K562 (cell line): ENCODE data around the gene CD52. TPM values are rescaled to one million over a fixed set of nuclear protein-coding genes. Genes with fewer than 3 reads are reported as not detected.
A peak's percentile ranks its signal among the peaks of the same experiment; 100 is the strongest.

Experiments
- BCL6 ChIP-seq: fragments of 250-450 bp; sonication (Bioruptor Pico); IDR thresholded peaks from 2 replicates; pipeline ENCODE4 v1.4.0; 2020
- CHD7 ChIP-seq: fragments of 200-600 bp; sonication (generic); IDR thresholded peaks from one replicate; pipeline ENCODE4 v1.6.1; 2012; ENCODE audit warnings: mild to moderate bottlenecking, low read depth, low read length, inconsistent platforms
- DNMT1 ChIP-seq: fragments of 450-650 bp; IDR thresholded peaks from 2 replicates; pipeline ENCODE4 v1.6.1; 2016; ENCODE audit warnings: antibody characterized with exemption, mild to moderate bottlenecking
- ZBTB2 ChIP-seq: fragments of 450-650 bp; IDR thresholded peaks from 2 replicates; pipeline ENCODE4 v1.6.1; 2016; ENCODE audit warnings: antibody characterized with exemption
- ZNF445 ChIP-seq: fragments of 250-450 bp; sonication (Bioruptor Pico); IDR thresholded peaks from 2 replicates; pipeline ENCODE4 v1.4.0; 2020; ENCODE audit warnings: low read depth, mild to moderate bottlenecking, moderate library complexity
- polyA plus RNA-seq, 8 experiments: library from polyadenylated mRNA; depleted of rRNA in 4 of 8; stranded (reverse) in 5 of 8; unstranded in 3 of 8; fragments of >200 nt; fragmentation: Nextera tagmentation in 2 of 8; fragmentation: Illumina TruSeq in 1 of 8; extraction: Ambion mirVana in 2 of 8; extraction: Trizol in 1 of 8; gene quantifications; 2 replicates each; pipeline versions ENCODE4 v1.2.1 to v1.2.3, GENCODE V29; 2011 to 2014; ENCODE audit warnings: inconsistent platforms in 1 of 8, missing spikeins in 1 of 8
- total RNA-seq, 7 experiments: library from RNA; depleted of rRNA in 6 of 7; stranded (reverse); fragments of >200 nt in 6 of 7; fragmentation: Illumina TruSeq in 2 of 7; extraction: Trizol in 2 of 7; gene quantifications; 2 replicates each; pipeline versions ENCODE4 v1.2.1 to v1.2.3, GENCODE V29; 2011 to 2021; ENCODE audit warnings: low replicate concordance in 1 of 7
- TF ChIP-seq, protein P1 (sequence below): sonication (generic); formaldehyde crosslinking; IDR thresholded peaks from 2 replicates; pipeline ENCODE4 v1.8.1; 2023; ENCODE audit warnings: mild to moderate bottlenecking, missing genetic modification reagents
- TF ChIP-seq, protein P2 (sequence below): fragments of 450-650 bp; formaldehyde crosslinking; IDR thresholded peaks from 2 replicates; pipeline ENCODE4 v1.4.0; 2020; ENCODE audit warnings: mild to moderate bottlenecking
- TF ChIP-seq, protein P3 (sequence below): fragments of 450-650 bp; formaldehyde crosslinking; conservative IDR thresholded peaks from 2 replicates; pipeline ENCODE4 v1.4.0; 2022; ENCODE audit warnings: mild to moderate bottlenecking, missing genetic modification characterization

The CD52 gene
- total and polyA plus RNA-seq, 9 of the 15 experiments (the other 6 are each of a cell fraction or from before 2014, with no cell fraction given) = 34.9 to 488 (median 173) TPM

- TF ChIP-seq, protein P1, sequence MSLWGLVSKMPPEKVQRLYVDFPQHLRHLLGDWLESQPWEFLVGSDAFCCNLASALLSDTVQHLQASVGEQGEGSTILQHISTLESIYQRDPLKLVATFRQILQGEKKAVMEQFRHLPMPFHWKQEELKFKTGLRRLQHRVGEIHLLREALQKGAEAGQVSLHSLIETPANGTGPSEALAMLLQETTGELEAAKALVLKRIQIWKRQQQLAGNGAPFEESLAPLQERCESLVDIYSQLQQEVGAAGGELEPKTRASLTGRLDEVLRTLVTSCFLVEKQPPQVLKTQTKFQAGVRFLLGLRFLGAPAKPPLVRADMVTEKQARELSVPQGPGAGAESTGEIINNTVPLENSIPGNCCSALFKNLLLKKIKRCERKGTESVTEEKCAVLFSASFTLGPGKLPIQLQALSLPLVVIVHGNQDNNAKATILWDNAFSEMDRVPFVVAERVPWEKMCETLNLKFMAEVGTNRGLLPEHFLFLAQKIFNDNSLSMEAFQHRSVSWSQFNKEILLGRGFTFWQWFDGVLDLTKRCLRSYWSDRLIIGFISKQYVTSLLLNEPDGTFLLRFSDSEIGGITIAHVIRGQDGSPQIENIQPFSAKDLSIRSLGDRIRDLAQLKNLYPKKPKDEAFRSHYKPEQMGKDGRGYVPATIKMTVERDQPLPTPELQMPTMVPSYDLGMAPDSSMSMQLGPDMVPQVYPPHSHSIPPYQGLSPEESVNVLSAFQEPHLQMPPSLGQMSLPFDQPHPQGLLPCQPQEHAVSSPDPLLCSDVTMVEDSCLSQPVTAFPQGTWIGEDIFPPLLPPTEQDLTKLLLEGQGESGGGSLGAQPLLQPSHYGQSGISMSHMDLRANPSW (CRISPR knock-in tag) = no peak
- TF ChIP-seq DNMT1 = no peak
- peak; percentile 62; the same call in 1 of the 2 replicates for TF ChIP-seq ZBTB2
- peak; percentile 91 for TF ChIP-seq BCL6 (CRISPR knock-in tag)
- TF ChIP-seq CHD7 = no peak
- TF ChIP-seq, protein P2, sequence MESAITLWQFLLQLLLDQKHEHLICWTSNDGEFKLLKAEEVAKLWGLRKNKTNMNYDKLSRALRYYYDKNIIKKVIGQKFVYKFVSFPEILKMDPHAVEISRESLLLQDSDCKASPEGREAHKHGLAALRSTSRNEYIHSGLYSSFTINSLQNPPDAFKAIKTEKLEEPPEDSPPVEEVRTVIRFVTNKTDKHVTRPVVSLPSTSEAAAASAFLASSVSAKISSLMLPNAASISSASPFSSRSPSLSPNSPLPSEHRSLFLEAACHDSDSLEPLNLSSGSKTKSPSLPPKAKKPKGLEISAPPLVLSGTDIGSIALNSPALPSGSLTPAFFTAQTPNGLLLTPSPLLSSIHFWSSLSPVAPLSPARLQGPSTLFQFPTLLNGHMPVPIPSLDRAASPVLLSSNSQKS = peak; percentile 79; the same call in 1 of the 2 replicates
- 0 out of 2 replicates have a peak, but pooled peaks have one; percentile 57 for TF ChIP-seq ZNF445 (CRISPR knock-in tag)
- TF ChIP-seq, protein P3, sequence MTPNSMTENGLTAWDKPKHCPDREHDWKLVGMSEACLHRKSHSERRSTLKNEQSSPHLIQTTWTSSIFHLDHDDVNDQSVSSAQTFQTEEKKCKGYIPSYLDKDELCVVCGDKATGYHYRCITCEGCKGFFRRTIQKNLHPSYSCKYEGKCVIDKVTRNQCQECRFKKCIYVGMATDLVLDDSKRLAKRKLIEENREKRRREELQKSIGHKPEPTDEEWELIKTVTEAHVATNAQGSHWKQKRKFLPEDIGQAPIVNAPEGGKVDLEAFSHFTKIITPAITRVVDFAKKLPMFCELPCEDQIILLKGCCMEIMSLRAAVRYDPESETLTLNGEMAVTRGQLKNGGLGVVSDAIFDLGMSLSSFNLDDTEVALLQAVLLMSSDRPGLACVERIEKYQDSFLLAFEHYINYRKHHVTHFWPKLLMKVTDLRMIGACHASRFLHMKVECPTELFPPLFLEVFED (CRISPR knock-in tag) = peak; percentile 97
These were observed 18.9 kb downstream of the CD52 start (continued) for GRCh38 chr1:26336477-26337205.
